HepG2 (cell line): ENCODE results near the gene EEFSEC. TPM values are rescaled to one million over a fixed set of nuclear protein-coding genes. Genes with fewer than 3 reads are reported as not detected.

Experiments used
- ATAC-seq: fragments of 200-7000 bp; cut with Tn5 transposase; 3 replicates; pipeline ENCODE4 v1.9.1; 2020; ENCODE audit warnings: mild to moderate bottlenecking, moderate library complexity
- BruUV-seq: library from RNA; stranded (reverse); fragments of 400-500 nt; replicated peaks from 2 replicates; lab custom pipeline; 2021; lab: Mats Ljungman, UMichigan
- CTCF ChIA-PET: fragments of 300-600 bp; formaldehyde crosslinking; extraction: SDS; loops from one replicate; lab custom pipeline; 2021; ENCODE audit warnings: low total read pairs, inconsistent platforms, low intra/inter-chr PET ratio; lab: Yijun Ruan, JAX
- POLR2A ChIA-PET: fragments of 350-600 bp; sonication (Branson Sonifier 250); formaldehyde crosslinking; loops from one replicate; lab custom pipeline; 2020; ENCODE audit warnings: antibody characterized with exemption, inconsistent platforms; lab: Yijun Ruan, JAX
- DNase-seq: peaks from one replicate; pipeline ENCODE4 v3.0.0-alpha.2; 2015; ENCODE audit warnings: low spot score
- FAIRE-seq: peaks from 3 replicates; lab custom pipeline; 2011; peaks lifted over from hg19 to GRCh38; lab: Jason Lieb, UNC
- H2AFZ ChIP-seq: one replicate; pipeline ENCODE4 v1.6.1; 2011; ENCODE audit warnings: low read length, inconsistent platforms
- H3K27ac ChIP-seq: fragments of 300-600 bp; 3 replicates; pipeline ENCODE4 v1.8.0; 2011; ENCODE audit warnings: mixed run types, mild to moderate bottlenecking, mixed read lengths, low read length, inconsistent platforms; ENCODE audit not compliant: insufficient read depth; ENCODE audit errors: extremely low read length
- H3K27me3 ChIP-seq, 2 experiments: fragments of 200-600 bp in 1 of 2; 2 replicates in 1 of 2; 3 replicates in 1 of 2; pipeline versions ENCODE4 v1.6.0 to v1.8.0; 2011; ENCODE audit warnings: low read length in 2 of 2, mild to moderate bottlenecking in 2 of 2, moderate library complexity in 2 of 2, inconsistent platforms in 1 of 2; ENCODE audit not compliant: insufficient read depth in 2 of 2, control insufficient read depth in 1 of 2
- H3K36me3 ChIP-seq, 2 experiments: fragments of 200-600 bp in 1 of 2; replicated peaks in 1 of 2; 2 replicates in 1 of 2; 3 replicates in 1 of 2; pipeline versions ENCODE4 v1.5.1 to v1.8.0; 2011; ENCODE audit warnings: low read length in 2 of 2, inconsistent platforms in 1 of 2; ENCODE audit not compliant: insufficient read depth in 2 of 2, control insufficient read depth in 1 of 2
- H3K4me1 ChIP-seq: 2 replicates; pipeline ENCODE4 v1.5.1; 2012; ENCODE audit warnings: low read length, inconsistent platforms; ENCODE audit not compliant: insufficient read depth
- H3K4me2 ChIP-seq: 2 replicates; pipeline ENCODE4 v1.6.0; 2011; ENCODE audit warnings: low read depth, low read length, inconsistent platforms
- H3K4me3 ChIP-seq, 3 experiments: fragments of 200-600 bp in 1 of 3; sonication (generic), shearing (Covaris generic) in 1 of 3; replicated peaks in 1 of 3; 2 replicates each; pipeline ENCODE4 v1.5.1; 2011 to 2016; ENCODE audit warnings: low read length in 3 of 3, inconsistent platforms in 2 of 3, low read depth in 2 of 3, mild to moderate bottlenecking in 2 of 3, control low read depth in 1 of 3, mixed read lengths in 1 of 3; ENCODE audit not compliant: insufficient read depth in 1 of 3
- H3K79me2 ChIP-seq: one replicate; pipeline ENCODE4 v1.6.1; 2011; ENCODE audit warnings: low read length, inconsistent platforms; ENCODE audit not compliant: insufficient read depth
- H3K9ac ChIP-seq: 2 replicates; pipeline ENCODE4 v1.6.0; 2011; ENCODE audit warnings: mild to moderate bottlenecking, low read depth, low read length, inconsistent platforms; ENCODE audit not compliant: insufficient read depth
- H3K9me3 ChIP-seq: 2 replicates; pipeline ENCODE4 v1.5.1; 2012; ENCODE audit warnings: mild to moderate bottlenecking, low read length
- H4K20me1 ChIP-seq: 2 replicates; pipeline ENCODE4 v1.6.0; 2011; ENCODE audit warnings: inconsistent platforms, mild to moderate bottlenecking, low read length, moderate library complexity; ENCODE audit not compliant: insufficient read depth
- CHD2 ChIP-seq: IDR thresholded peaks from 2 replicates; pipeline ENCODE4 v1.6.1; 2011; ENCODE audit warnings: low read depth, low read length, improper control_type of control experiment
- GZF1 ChIP-seq: sonication (generic); formaldehyde crosslinking; IDR thresholded peaks from 2 replicates; pipeline ENCODE4 v1.5.1; 2020; ENCODE audit warnings: mild to moderate bottlenecking, missing genetic modification reagents
- HMGXB4 ChIP-seq, 2 experiments: sonication (generic) in 1 of 2; formaldehyde crosslinking in 1 of 2; IDR thresholded peaks; 2 replicates each; pipeline versions ENCODE4 v1.4.0 to v1.6.1; 2018 to 2020; ENCODE audit warnings: missing genetic modification reagents in 2 of 2, borderline replicate concordance in 1 of 2, low read depth in 1 of 2, mild to moderate bottlenecking in 1 of 2, missing biosample characterization in 1 of 2
- HNRNPH1 ChIP-seq: fragments of 200-400 bp; formaldehyde crosslinking; optimal IDR thresholded peaks from 2 replicates; pipeline ENCODE3; 2017; ENCODE audit warnings: mild to moderate bottlenecking, low read depth, low read length
- KDM4B ChIP-seq: sonication (generic); formaldehyde crosslinking; IDR thresholded peaks from 2 replicates; pipeline ENCODE4 v1.4.0; 2020; ENCODE audit warnings: missing genetic modification reagents
- KLF16 ChIP-seq, 2 experiments: sonication (generic) in 1 of 2; formaldehyde crosslinking in 1 of 2; IDR thresholded peaks; 2 replicates each; pipeline versions ENCODE4 v1.6.1 to v1.8.0; 2016 to 2023; ENCODE audit warnings: missing genetic modification reagents in 2 of 2, missing compliant biosample characterization in 1 of 2
- MXD1 ChIP-seq: sonication (generic); formaldehyde crosslinking; IDR thresholded peaks from 2 replicates; pipeline ENCODE4 v1.4.0; 2020; ENCODE audit warnings: mild to moderate bottlenecking, missing genetic modification reagents
- MZF1 ChIP-seq: sonication (generic); formaldehyde crosslinking; IDR thresholded peaks from 2 replicates; pipeline ENCODE4 v1.8.1; 2023; ENCODE audit warnings: mild to moderate bottlenecking, missing genetic modification reagents, borderline replicate concordance
- RBFOX2 ChIP-seq: fragments of 200-400 bp; formaldehyde crosslinking; IDR thresholded peaks from 2 replicates; pipeline ENCODE4 v1.6.1; 2017; ENCODE audit warnings: low read depth, mild to moderate bottlenecking, low read length
- TOPORS ChIP-seq: sonication (generic); formaldehyde crosslinking; IDR thresholded peaks from 2 replicates; pipeline ENCODE4 v1.8.0; 2023; ENCODE audit warnings: mild to moderate bottlenecking, missing genetic modification reagents
- ZBTB3 ChIP-seq: sonication (generic); formaldehyde crosslinking; IDR thresholded peaks from 2 replicates; pipeline ENCODE4 v1.4.0; 2020; ENCODE audit warnings: low read depth, mild to moderate bottlenecking, moderate library complexity, missing genetic modification reagents, borderline replicate concordance
- ZFP90 ChIP-seq: sonication (generic); formaldehyde crosslinking; IDR thresholded peaks from 2 replicates; pipeline ENCODE4 v1.8.0; 2022; ENCODE audit warnings: missing genetic modification reagents, mild to moderate bottlenecking, inconsistent platforms, borderline replicate concordance
- ZNF136 ChIP-seq: sonication (generic); formaldehyde crosslinking; IDR thresholded peaks from 2 replicates; pipeline ENCODE4 v1.8.1; 2022; ENCODE audit warnings: low read depth, mild to moderate bottlenecking, moderate library complexity, missing genetic modification reagents
- ZNF160 ChIP-seq: sonication (generic); formaldehyde crosslinking; IDR thresholded peaks from 2 replicates; pipeline ENCODE4 v1.8.0; 2022; ENCODE audit warnings: mild to moderate bottlenecking, inconsistent platforms, missing genetic modification reagents
- ZNF567 ChIP-seq: sonication (generic); formaldehyde crosslinking; IDR thresholded peaks from 2 replicates; pipeline ENCODE4 v1.8.1; 2023; ENCODE audit warnings: mild to moderate bottlenecking, missing genetic modification reagents, borderline replicate concordance
- ZNF629 ChIP-seq: sonication (generic); formaldehyde crosslinking; conservative IDR thresholded peaks from 2 replicates; pipeline ENCODE4 v1.5.0; 2020; ENCODE audit warnings: missing genetic modification reagents
- ZNF761 ChIP-seq: sonication (generic); formaldehyde crosslinking; conservative IDR thresholded peaks from 2 replicates; pipeline ENCODE4 v1.4.0; 2020; ENCODE audit warnings: mild to moderate bottlenecking, missing genetic modification reagents
- WGBS: methylation state at CpG from one replicate; pipeline ENCODE4 v1.1.6; 2017; ENCODE audit warnings: low lambda C conversion rate; 5-methylcytosine and 5-hydroxymethylcytosine counted together
- in situ Hi-C: cut with HindIII; loops from 2 replicates; pipeline ENCODE4 v1.10.0; 2017; ENCODE audit warnings: low pct_unique_long_range_greater_than_20kb; ENCODE audit not compliant: extremely low pct_ligation_motif_present
- intact Hi-C: fragments of 100-400 bp; cut with micrococcal nuclease; formaldehyde crosslinking; loops from one replicate; pipeline ENCODE4 v1.10.0; 2022; ENCODE audit not compliant: unreplicated experiment
- polyA plus RNA-seq, 8 experiments: library from polyadenylated mRNA; depleted of rRNA in 3 of 8; stranded (reverse) in 7 of 8; unstranded in 1 of 8; fragments of >200 nt; fragmentation: Illumina TruSeq in 4 of 8; extraction: Trizol in 4 of 8; gene quantifications; 2 replicates each; pipeline versions ENCODE4 v1.2.1 to v1.2.3, GENCODE V29; 2011 to 2016; ENCODE audit warnings: low read depth in 4 of 8, missing spikeins in 1 of 8, mixed read lengths in 1 of 8; ENCODE audit not compliant: insufficient read depth in 1 of 8
- total RNA-seq, 5 experiments: library from RNA; depleted of rRNA; stranded (reverse); fragments of >200 nt; fragmentation: Illumina TruSeq; extraction: Trizol; gene quantifications; 2 replicates each; pipeline ENCODE4 v1.2.3, GENCODE V29; 2016; ENCODE audit warnings: low read depth in 1 of 5
- TF ChIP-seq, protein P1 (sequence below): sonication (generic); formaldehyde crosslinking; IDR thresholded peaks from 2 replicates; pipeline ENCODE4 v1.4.0; 2020; ENCODE audit warnings: missing genetic modification reagents
- TF ChIP-seq, protein P2 (sequence below): sonication (generic); formaldehyde crosslinking; IDR thresholded peaks from 2 replicates; pipeline ENCODE4 v1.5.0; 2020; ENCODE audit warnings: missing genetic modification reagents

EEFSEC gene
- total and polyA plus RNA-seq, 2 of the 13 experiments (the other 11 are each of a cell fraction or from before 2014, with no cell fraction given): 6.4 to 24.2 TPM

DNA sequence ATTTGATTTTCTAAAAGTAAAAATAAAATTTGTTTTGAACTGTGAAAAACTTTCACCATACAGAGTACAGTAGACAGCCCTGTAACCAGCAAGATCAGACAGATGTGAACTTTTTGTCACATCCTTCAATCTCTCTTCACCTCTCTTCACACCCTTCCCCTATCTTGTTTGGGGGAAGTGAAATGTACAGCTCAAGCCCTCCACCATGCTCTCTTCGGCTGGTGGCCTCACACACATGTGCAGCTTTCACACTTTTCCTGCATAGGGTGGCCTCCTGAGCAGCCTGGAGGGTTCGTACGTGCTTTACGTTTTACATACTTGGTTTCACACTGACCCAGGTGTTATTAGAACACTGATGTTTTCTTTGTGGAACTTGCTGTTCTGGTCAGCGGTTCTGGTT, 227.0 kb downstream of the EEFSEC start:
- TF ChIP-seq GZF1: no peak
- TF ChIP-seq TOPORS (CRISPR knock-in tag): no peak
- no peak for TF ChIP-seq KDM4B (CRISPR knock-in tag)
- no peak for TF ChIP-seq ZFP90
- no peak for TF ChIP-seq MXD1 (CRISPR knock-in tag)
- no peak for TF ChIP-seq MZF1 (CRISPR knock-in tag)
- TF ChIP-seq, protein P1, sequence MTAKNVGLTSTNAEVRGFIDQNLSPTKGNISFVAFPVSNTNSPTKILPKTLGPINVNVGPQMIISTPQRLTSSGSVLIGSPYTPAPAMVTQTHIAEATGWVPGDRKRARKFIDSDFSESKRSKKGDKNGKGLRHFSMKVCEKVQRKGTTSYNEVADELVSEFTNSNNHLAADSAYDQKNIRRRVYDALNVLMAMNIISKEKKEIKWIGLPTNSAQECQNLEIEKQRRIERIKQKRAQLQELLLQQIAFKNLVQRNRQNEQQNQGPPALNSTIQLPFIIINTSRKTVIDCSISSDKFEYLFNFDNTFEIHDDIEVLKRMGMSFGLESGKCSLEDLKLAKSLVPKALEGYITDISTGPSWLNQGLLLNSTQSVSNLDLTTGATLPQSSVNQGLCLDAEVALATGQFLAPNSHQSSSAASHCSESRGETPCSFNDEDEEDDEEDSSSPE (CRISPR knock-in tag): no peak
- no peak for TF ChIP-seq HNRNPH1
- no peak for TF ChIP-seq ZNF567
- TF ChIP-seq ZNF136 (CRISPR knock-in tag): no peak
- TF ChIP-seq ZNF160: no peak
- TF ChIP-seq HMGXB4 (CRISPR knock-in tag; IDR thresholded peaks at IDR 0.05; ENCODE audit: borderline replicate concordance in 1 of 2, low read depth in 1 of 2): no peak
- TF ChIP-seq, protein P2, sequence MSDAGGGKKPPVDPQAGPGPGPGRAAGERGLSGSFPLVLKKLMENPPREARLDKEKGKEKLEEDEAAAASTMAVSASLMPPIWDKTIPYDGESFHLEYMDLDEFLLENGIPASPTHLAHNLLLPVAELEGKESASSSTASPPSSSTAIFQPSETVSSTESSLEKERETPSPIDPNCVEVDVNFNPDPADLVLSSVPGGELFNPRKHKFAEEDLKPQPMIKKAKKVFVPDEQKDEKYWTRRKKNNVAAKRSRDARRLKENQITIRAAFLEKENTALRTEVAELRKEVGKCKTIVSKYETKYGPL: no peak
- no peak for TF ChIP-seq RBFOX2
- TF ChIP-seq KLF16 (CRISPR knock-in tag; IDR thresholded peaks at IDR 0.05): no peak
- no peak for TF ChIP-seq ZNF629 (CRISPR knock-in tag)
- TF ChIP-seq ZNF761 (CRISPR knock-in tag): no peak
- no peak for TF ChIP-seq CHD2
- no peak for TF ChIP-seq ZBTB3 (CRISPR knock-in tag)
- in situ Hi-C loops: no loop called here
- H4K20me1 ChIP-seq: no peaks in the 10 kb centered on the region
- 97% methylated on average over 5 of the region's 5 CpGs for WGBS
- no peak overlapping the region for H2AFZ ChIP-seq
- no peak overlapping the region for H3K9ac ChIP-seq
- FAIRE-seq (no peak), ATAC-seq (no peak), DNase-seq (no peak)
- no peaks in the 10 kb centered on the region for H3K9me3 ChIP-seq
- POLR2A ChIA-PET: no interaction called here
- H3K36me3 ChIP-seq: peaks cover 11 to 24% of the 10 kb centered on the region in 2 experiments; a peak in 4 of 5 replicates
- no peak overlapping the region for H3K27ac ChIP-seq
- no TSS peak for BruUV-seq
- no peaks in the 10 kb centered on the region for H3K79me2 ChIP-seq
- no peak overlapping the region for H3K4me2 ChIP-seq
- no peak overlapping the region for H3K4me3 ChIP-seq
- CTCF ChIA-PET: no interaction called here
- H3K27me3 ChIP-seq: no peaks in the 10 kb centered on the region
- H3K4me1 ChIP-seq: peaks cover 43% of the 10 kb centered on the region
- intact Hi-C loops: no loop called here
